GM18868 (cell line): ENCODE data around the gene SLC16A5.
"Not testable (repeated sequence)": the region's sequence is repeated elsewhere in the genome, so short reads cannot be mapped to it uniquely, and the experiment has no call there.

Experiments used
- ATAC-seq: cut with Tn5 transposase; IDR thresholded peaks from one replicate; pipeline ENCODE4 v1.9.1; 2021; ENCODE audit warnings: mild to moderate bottlenecking, moderate library complexity; ENCODE audit not compliant: unreplicated experiment

SLC16A5 gene, protein sequence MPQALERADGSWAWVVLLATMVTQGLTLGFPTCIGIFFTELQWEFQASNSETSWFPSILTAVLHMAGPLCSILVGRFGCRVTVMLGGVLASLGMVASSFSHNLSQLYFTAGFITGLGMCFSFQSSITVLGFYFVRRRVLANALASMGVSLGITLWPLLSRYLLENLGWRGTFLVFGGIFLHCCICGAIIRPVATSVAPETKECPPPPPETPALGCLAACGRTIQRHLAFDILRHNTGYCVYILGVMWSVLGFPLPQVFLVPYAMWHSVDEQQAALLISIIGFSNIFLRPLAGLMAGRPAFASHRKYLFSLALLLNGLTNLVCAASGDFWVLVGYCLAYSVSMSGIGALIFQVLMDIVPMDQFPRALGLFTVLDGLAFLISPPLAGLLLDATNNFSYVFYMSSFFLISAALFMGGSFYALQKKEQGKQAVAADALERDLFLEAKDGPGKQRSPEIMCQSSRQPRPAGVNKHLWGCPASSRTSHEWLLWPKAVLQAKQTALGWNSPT

DNA sequence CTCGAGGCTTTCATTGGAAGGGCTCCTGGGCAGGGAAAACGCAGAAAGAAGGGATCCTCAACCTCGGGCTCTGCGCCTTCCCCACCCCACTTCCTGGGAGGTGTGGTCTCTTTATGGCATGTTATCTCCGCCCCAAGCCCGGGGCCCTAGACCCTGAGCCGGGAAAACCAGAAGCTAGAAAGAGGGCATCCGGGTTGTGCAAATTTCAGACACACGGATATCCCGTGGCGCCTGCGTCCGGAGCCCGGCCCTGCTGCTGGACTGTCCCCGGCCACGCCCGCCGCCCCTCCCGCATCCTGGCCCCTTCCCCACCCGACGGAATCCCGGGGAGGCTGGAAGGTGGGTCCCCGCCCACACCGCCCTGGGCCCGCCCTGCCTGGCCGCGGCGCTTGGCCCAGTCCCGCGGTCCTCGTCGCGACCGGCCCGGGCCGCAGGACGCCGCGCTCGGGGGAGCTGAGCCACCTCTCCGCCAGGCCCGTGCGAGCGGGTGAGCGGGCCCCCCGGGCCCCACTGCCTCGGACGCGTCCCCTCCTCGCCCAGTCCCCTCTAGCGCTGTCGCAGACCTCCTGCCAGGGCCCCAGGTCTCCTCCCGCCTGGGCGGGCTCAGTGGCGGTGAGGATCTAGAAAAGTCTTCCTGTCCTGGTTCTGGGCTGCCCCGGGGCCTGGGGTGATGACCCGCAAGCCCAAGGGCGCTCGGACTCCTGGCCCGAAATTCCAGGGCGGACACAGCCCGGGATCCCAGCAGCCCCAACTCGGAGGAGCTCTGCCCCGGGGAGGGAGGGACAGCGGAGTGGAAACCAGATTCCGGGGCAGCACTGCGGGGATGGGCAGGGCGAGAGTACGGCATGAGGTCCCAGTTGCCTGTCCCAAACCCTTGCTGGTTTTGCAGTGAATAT, at the start of gene SLC16A5:
SLC16A5 (plus strand) TSS at position 397 of the 896 bp plus-strand sequence. CDS start 5,683 bp downstream, outside the sequence.
- ATAC-seq: no peak

DNA sequence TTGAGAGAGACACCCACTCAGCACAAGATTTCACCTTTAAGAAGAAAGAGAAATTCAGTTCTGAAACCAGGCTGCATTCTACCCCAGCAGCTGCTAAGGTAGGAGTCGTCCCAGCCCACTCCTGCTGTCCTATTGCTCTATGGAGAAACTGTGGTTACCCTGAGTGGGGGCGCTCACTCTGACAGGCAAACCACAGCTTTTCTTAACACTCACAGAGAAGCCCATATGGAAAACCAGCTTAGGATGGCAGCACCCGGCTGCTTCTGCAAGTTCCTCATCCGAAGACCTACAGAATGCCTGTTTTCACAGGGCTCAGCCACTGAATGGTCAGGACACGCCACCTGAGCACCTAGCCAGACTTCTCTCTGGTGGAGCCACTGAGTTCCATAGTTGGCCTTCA, 48.5 kb upstream of the SLC16A5 start:
- no peak for ATAC-seq

DNA sequence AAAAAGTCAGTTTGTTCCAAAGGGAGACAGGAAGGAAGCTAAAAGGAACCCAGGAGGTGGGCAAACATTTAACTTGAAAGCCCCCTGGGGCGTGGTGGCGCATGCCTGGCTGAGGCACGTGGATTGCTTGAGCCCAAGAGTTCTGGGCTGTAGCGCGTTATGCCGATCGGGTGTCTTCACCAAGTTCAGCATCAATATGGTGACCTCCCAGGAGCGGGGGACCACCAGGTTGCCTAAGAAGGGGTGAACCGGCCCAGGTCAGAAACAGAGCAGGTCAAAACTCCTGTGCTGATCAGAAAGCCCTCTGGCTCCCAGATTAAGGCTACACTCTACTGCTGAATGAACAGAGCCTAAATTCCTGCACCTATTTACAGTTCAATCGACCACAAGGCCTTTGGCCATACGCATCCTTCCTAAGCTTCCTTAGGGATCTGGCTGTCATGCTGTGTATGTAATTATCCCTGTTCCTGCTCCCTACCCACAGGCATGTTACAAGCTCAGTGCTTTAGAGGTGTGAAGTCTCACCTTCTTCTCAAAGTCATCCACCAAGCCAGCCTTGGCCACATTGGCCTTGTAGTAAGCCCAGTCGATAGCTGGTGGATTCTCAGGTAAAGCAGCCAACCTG, 46.0 kb upstream of the SLC16A5 start:
- no peak for ATAC-seq

DNA sequence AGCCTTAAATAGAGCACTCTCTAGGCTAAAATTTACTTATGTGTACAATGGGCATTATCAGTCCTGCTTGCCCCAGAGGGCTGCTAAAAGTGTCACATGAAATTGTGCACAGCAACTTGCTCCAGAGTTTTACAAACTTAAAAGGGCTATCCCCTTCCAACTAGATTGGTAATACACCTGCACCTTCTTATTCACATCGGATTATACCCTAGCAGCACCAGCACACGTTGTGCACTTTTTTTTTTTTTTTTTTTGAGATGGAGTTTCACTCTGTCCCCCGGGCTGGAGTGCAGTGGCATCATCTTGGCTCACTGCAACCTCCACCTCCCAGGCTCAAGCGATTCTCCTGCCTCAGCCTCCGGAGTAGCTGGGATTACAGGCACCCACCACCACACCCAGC, 44.0 kb upstream of the SLC16A5 start:
- not testable (repeated sequence) for ATAC-seq

DNA sequence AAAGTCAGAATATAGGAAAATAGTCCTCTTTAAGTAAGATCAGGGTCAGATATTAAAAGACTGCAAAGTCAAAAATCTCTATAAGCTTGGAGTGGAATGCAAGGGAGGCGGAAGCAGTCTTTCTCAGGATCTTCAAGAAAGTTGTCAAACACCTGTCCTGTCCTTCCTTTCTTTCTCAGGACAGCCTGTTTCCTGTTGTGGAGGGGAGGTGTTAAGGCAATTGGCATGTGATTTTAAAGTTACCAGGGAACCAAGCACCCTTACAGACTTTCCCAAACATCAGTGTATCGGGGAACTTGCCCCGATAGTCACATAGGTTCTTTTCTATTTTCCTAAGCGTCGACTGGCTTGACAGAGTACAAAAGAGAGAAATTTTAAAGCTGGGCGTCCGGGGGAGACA, 43.0 kb upstream of the SLC16A5 start:
- no peak for ATAC-seq

DNA sequence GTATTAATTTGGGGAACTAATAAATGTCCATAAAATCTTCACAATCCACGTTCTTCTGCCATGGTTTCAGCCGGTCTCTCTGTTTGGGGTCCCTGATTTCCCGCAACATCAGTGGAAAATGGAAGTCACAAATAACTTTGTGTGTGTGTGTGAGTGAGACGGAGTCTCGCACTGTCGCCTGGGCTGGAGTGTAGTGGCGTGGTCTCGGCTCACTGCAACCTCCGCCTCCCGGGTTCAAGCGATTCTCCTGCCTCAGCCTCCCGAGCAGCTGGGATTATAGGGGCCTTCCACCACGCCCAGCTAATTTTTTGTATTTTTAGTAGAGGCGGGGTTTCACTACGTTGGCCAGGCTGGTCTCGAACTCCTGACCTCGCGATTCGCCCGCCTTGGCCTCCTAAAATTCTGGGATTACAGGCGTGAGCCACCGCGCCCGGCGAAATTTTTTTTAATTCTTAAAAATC, 41.8 kb upstream of the SLC16A5 start:
- not testable (repeated sequence) for ATAC-seq

DNA sequence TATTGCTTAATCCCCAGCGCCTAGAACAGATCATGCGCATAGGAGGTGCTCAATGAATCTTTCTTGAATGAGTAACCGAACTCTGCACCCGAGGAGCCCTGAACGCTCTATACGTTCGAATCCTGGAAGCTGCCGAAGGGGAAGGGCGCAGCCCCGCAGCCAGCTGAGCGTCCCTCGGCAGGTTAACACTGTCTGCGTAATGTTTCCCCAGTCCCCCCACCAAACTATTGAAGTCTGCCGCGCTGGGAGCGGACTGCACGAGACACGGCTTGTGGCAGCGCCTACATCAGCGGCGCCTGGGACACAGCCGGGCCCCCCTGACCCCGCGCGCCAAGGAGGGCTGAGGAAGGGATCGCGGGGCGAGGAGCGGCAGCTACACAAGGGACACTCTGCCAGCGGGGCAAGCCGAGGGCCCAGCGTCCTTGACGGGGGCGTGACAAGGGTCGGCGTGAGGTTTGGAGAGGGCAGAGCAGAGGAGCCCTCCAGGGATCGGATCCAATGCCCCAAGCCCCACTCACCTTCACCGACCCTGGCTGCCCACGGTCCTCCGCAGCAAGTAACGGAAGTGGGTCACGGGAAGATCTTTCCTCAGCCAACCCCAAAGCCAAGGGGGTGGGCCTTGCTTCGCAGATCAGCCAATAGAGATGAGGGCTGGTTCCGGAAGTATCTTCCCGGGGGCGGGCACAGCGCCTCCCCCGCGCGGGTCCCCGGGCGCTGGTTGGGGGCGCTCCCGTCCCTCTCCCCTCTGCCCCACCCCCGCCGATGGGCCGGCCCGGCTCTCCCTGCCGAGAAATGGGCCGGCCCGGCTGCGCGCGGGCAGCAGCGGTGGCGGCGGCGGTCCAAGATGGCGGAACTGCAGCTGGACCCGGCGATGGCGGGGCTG, 41.1 kb upstream of the SLC16A5 start, which contains the start of the genes ATP5PD and KCTD2:
ATP5PD (minus strand) TSS at position 563 of the 883 bp plus-strand sequence. CDS start 4,319 bp downstream, outside the sequence.
KCTD2 (plus strand) TSS at position 819 of the 883 bp plus-strand sequence; CDS start at position 845, 26 bp downstream.
- peak; percentile 95 for ATAC-seq

DNA sequence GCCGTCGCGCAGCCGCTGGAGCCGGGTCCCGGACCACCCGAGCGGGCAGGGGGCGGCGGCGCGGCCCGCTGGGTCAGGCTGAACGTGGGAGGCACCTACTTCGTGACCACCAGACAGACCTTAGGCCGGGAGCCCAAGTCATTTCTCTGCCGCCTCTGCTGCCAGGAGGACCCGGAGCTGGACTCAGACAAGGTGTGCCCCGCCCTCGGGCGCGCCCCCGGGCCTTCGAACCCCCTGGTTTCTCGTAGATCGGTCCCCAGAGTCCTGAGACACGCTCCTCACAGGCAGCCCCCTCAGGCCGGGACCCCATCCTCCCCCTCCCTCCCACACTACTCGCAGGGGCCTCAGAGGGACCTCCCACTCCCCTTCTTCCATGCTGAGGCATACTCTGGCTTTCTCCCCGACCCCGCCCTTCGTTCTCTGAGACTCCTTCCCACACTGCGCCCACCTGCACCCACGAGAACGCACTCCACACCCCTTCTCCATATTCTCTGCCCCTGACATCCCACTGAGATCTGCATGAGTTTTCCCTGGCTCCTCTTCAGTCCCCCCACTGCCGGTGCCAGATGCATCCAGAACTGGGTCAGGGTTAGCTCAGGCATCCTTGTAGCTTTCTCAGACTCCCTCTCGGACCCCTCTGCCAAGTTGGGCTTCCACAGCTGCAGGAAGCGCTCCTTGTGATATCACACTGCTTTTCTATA, 40.2 kb upstream of the SLC16A5 start:
- peak; percentile 6 for ATAC-seq

DNA sequence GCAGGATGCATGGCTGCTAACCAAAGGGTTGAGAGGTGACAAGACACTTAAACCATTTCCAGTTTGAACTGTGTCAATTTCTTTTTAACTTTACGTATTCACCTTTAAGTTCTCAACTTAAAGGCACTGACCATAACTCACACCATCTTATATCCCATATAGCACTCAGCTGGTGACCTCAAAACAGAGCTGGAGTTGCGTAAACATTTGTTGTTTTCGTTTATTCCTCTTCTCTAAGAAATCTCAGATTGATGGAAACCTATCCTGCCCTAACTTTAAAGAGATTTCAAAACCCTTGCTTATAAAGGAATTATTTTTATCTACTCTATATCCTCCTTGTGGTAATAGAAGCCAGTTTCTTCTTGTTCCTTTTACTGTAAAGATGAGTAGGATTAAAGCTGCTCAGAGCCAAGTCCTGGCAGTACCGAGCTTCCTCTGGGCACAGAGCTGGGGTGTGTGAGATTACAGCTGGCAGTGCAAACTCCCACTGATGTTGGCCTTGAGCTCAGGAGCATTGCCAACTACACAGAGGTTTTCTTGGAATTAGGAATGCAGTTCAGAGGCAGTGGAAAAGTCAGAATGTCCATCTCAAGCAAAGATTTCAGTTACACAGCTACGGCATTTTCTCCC, 39.4 kb upstream of the SLC16A5 start:
- ATAC-seq: no peak

DNA sequence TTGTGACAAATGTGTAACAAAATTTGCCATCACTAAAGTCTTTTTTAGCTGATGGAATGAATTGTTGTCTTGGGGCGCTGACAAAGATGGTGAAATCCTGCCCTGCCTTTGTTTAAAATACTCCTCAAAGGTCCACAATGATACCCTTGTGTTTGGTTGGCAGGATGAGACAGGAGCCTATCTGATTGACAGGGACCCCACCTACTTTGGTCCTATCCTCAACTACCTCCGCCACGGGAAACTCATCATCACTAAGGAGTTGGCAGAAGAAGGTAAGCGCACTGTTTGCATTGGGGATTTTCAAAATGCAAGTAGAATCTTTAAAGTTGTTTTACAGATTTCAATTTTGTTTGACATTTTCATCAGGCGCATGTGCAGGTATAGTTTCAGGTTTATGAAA, 38.7 kb upstream of the SLC16A5 start:
- ATAC-seq: no peak

DNA sequence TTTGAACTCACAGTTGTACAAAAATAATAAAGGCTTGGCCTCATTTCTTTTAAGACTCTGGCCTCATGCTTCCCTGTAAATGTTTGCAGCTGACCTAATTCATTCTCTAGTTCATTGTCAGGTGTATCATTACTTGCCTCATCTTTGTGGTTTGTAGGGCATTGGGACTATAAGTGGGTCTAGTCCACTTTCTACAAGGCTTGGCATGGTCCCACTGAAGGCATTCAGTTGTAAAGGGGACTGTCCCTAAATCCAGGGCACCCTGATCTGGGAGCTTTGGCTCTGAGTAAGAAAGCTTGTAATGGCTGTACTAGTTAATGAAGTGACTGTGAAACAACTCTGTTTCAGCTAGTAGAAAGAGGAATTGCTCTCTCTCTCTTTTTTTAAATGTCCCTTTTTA, 38.0 kb upstream of the SLC16A5 start:
- ATAC-seq: no peak

DNA sequence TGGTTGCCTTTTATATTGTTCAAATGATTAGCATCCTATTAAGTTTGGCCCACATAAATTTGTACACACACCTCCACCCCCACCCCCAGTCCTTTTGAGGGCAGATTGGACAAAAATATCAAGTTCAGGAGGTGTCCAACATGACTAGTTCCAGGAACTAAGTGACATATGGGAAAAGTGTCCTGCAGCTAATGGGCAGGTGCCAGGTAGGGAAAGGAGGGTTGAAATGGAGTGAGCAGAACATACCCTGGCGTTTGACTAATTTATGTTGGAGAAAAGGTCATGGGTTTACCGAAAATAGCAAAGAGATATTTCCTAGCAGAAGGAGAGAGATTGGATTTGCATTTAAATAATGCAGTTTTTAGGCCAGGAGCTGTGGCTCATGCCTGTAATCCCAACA, 35.8 kb upstream of the SLC16A5 start:
- ATAC-seq: no peak

DNA sequence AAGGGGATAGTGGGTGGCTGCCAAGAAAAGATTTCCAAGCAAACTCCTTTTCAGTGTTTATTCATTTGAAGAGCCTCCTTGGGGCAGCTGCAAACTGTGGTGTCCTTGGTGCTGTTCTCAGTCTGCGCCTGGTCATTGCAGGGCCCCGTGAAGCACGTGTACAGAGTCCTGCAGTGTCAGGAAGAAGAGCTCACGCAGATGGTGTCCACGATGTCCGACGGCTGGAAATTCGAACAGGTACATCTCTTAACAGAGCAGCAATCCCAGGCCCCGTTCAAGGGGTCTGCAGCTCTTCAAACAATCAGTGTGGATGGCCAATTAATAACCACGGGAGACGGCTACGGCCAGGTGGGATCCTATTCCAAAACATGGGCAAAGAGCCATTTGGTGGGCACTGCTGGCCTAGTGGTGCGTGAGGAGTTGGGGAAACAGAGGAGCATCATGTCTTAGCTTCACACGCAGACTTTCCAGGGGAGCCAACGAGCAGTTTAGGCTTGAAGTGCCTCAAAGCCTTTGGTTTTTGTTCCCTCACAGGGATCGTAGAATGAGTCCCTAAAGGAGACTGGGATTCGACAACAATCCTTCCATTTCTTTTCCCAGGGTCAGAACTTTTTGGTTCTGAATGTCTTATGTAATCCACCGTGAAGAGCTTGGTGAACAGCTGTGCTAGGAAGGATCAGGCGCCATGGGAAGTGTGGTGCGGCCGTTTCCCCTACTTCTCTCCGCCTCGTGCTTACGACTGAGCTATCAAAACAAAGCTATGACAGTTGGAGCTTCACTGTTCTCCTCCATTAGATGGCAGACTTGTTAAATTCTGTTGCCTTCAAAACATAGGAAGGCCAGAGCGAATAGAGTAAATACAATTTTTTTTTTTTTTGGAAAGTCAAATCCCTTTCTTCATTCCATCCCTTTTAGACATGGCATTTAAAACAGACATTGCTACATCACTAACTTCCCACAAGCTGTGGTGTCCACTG, 28.1 kb upstream of the SLC16A5 start:
- no peak for ATAC-seq

DNA sequence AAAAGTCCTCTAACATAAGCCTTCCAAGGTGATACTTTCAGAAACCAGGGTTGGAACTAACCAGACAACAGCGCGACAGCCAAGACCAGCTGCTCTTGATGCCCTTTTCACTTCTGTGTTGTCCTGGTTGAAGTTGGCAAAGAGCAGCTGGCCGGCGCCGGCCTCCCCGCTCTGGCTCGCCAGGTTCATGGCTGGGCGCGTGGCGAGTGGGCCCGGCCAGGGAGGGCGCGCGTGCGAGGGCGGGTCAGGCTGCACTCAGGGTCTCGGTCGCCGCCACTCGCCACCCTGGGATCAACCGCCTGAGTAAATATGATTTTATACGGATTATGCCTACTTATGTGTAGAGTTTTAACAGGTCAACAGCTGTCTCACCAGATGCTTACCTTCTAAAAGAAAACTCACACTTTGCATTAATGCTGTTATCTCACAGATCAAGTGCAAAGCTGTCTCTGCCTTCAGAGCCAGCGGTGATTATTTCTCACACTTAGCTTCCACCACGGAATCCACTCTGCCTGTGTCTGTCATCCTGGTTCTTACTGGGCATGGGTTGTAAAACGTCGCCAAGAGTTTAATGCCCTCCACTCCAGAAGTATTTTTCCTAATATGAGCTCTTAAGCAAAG, 27.2 kb upstream of the SLC16A5 start:
- no peak for ATAC-seq

DNA sequence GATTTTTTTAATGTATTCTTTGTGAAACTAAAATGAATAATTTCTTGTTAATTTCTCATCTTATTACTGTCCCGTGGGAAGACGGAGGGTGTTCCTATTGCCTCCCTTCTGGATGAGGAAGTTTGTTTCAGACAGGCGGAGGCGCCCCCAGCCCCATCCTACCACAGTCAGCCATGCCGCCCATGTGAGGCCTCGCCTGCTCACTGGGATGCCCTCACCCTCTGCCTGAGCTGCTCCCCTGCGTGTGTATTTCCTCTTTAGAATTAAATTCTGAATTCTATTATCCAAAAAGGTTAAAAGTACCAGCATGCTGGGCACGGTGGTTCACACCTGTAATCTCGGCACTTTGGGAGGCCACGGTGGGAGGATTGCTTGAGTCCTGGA, 26.7 kb upstream of the SLC16A5 start:
- no peak for ATAC-seq

DNA sequence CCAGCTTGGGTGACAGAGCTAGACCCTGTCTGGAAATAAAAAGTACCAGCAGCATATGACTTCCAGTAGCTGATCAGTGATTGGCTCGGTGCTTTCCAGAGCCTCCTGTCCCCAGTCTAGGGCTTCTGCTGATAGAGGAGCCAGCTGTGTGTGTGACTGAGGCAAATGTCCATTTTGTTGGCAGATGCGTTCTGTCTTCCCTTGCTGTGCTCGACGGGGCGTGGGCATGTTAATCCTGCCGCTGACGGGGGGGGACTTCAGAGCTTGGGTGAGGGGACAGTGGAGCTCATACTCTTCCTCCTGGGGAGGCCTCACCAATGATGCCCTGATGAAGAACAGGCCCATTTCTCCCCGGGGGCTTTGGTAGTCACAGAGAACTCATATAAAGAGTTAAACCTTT, 26.1 kb upstream of the SLC16A5 start:
- ATAC-seq: no peak

DNA sequence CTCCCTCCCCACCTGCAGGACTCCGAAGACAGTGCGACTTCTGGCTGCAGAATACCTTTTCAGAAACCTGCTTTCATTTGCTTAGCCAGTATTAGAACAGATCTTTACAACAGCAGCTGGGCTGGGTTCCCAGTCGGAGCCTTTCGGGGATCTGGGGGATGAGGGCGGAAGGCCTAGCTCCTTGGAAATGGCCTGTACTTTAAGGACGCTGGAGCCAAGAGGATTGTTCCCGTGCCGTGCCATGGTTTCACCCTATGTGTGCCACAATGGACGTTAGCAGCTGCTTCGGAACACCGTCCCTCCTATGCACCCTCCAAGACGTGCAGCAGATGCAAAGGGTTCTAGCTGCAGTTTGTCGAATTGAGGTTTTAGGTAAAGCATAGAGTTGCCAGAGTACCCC, 24.6 kb upstream of the SLC16A5 start:
- no peak for ATAC-seq
